HG03159 (cell line): ENCODE results near the gene MS4A4A.
"Not testable (repeated sequence)": the region's sequence is repeated elsewhere in the genome, so short reads cannot be mapped to it uniquely, and the experiment has no call there.

Experiments
- ATAC-seq: cut with Tn5 transposase; IDR thresholded peaks from one replicate; pipeline ENCODE4 v1.9.1; 2021; ENCODE audit warnings: mild to moderate bottlenecking, moderate library complexity; ENCODE audit not compliant: unreplicated experiment

MS4A4A gene

DNA sequence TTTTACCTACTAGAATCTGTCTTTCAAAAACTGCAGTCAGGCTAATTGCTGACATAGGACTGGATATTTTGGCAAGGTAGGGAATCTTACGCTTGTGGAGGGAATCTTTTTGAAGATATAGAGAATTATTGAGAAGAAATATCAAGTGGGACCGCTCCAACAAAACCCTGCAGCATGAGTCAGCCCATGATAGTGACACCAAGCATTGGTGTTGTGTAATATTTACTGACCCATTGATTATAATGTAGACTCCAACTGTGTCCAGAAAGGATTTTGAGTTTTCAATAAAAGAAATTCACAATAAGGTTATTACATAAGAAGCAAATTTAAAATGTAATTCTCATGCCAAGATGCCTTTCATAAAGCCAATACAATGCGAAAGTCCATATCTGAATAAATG, 20.7 kb downstream of the MS4A4A start:
- no peak for ATAC-seq

DNA sequence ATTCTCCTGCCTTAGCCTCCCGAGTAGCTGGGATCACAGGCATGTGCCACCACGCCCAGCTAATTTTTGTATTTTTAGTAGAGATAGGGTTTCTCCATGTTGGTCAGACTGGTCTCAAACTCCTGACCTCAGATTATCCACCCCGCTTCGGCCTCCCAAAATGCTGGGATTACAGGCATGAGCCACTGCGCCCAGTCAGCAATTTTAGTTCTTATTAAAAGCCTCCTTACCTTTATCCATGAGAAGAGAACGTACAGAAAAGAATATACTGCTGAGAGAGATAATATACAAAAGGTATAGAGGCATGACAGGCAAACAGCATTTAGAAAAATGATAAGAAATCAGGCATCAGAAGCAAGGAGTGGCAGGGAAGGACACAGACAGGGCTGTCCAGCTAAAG, 21.4 kb downstream of the MS4A4A start:
- not testable (repeated sequence) for ATAC-seq

DNA sequence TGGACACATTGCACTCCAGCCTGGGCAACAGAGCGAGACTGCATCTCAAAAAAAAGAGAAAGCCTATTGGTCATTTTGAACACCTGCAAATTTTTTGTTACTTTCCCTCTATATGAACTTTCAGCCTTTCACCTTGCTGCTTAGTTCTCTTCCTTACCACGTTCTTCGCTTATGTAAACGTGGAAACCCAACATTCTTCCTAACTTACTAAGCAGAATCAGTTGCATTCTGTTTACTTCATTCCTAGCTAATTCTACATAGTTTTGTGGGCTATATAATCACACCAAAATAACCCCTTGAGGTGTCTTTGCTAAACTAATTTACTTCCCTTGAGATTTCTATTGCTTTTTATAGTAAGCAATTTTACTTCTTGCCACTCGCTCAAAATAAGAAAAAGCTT, 23.2 kb downstream of the MS4A4A start:
- no peak for ATAC-seq

DNA sequence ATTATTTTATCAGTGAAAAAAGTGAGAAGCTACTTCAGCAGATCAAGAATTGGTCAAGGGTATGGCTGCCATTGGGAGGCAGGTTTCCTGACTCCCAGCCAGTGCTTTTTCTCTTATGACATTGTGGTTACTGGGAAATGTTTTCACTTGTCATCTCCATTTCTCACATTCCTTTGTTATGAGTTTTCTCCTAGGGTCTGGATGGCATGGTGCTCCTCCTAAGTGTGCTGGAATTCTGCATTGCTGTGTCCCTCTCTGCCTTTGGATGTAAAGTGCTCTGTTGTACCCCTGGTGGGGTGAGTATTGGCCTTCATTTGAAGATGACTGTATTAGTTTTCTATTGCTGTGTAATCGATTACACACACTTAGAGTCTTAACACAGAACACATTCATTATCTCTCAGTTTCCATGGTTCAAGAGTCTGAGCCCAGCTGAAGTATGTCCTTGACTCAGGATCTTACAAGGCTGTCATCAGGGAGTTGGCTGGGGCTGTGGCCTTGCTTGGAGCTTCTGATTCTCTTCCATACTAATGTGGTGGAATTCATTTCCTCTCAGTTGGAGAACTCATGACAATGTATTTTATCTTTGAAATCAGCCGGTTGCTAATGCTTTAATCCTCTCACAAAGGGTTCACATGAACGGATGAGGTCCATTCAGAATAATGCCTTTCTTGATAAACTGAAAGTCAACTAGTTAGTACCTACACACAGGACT, 25.6 kb downstream of the MS4A4A start:
- ATAC-seq = no peak

DNA sequence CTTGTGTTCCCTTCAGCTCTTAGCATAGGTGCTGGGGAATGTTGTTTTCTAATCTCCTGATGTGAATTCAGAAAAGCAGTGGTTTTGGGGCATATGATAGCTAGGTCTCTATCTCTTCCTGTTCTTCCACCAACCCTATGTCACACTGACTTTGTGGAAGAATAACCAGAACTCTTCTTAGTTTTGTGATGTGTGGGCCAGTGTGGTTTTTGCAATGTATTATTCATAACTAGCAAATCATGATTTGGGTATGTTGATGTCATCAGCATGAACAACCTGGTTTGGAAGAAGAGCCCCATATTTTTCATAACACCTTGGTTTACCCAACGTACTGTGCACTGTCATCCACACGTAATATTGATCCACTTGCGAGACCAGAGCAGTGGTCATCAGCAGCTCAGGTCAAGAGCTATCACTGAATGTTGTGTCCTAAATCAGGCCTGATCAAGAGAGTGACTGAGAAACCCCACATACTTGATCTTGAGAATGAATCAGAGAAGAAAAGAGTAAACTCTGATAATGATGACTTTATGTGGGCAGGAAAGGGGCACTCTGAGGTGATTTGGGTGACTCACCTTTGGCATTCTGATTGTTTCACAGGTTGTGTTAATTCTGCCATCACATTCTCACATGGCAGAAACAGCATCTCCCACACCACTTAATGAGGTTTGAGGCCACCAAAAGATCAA, 27.2 kb downstream of the MS4A4A start:
- no peak for ATAC-seq

DNA sequence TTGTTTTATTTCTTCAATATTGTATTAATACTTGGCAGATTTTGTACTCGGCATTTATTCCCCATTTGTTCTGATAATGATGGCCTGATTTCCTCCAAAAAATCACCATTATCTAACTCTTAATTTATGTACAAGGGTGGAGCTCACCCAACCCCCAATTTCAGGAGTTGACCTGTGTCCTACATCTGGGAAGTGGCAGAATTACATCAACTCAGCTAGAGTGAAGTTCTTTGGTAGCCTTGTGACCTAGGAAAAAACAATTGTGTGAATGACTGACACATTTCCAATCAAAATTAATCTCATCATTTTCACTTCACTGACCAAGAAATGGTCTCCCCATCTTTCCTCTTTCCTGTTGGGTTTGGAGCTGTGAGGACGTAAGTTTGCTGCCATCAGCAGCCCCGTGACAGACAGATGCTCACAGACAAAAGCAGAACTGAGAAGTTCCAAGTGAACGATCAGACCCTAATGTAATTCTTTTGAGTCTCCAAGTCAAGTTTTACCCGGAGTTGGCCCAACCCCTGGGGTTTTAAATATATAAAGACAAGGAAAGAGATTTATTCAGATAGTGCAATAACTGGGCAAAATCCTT, 30.0 kb downstream of the MS4A4A start:
- peak; percentile 68 for ATAC-seq

DNA sequence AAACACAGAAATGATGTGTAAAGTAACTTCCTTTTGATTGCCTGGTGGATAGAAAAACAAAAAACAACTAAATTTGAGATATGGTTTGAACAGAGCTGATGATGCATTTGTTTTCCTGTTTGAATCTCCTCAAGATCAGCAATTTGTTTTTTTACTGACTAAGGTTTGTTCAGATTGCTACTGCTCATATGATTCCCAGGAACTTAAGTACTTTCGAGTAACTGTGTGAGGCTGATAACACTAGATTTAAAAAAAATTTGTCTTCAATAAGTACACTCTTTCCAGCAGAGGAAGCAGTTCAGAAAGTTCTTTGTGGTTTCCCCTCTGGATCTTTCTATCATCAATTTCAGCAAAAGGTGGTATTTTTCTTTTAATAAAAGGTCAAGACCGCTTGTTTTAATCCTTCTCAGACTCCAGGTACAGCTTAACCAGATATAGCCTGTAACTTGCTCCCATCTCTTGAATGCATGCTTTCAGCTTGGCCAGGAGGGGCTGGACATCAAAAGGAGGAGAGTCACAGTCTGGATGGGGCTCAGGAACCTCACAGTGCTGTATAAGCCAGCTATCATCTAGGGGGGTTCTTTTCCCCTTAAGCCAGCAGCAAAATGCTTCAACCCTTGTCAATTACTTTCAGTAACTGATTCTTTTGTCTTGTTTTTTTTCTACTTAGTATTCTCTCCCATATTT, 34.3 kb downstream of the MS4A4A start:
- ATAC-seq = no peak

DNA sequence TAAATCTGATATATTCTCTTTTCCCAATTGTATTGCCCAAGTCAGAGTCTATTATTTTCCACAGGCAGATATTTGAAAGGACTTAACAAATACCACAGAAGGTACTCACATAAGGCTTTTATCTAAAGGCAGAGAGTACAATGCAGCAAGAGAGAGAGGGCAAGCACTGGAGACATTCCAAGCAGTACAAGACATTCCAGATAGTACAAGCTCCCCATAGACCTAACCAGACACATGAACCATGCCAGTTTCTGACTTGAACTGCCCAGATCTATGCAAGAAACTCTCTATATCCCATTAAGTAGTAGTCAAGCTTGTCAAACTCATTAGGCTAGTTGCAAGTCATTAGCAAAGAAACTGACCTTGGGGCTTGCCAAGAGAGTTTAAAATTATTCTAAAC, 35.4 kb downstream of the MS4A4A start:
- ATAC-seq = no peak

DNA sequence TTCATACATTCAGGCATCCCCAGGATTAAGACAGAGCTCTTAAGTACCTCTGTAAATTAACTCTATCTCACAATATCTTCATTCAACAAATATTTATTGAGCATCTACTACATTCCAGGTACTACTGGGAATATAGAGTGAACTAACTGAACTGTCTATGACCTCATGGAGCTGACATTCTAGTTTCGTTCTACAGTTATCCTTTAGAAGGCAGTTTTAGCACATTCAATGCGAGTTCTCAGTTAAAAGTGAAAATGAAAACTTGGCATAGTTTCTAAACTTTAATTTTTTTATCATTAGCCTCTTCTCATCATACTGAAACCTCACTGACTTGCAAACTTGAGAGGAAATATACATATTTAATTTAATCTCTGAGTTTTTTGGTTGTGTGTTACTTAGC, 35.9 kb downstream of the MS4A4A start:
- ATAC-seq = no peak

DNA sequence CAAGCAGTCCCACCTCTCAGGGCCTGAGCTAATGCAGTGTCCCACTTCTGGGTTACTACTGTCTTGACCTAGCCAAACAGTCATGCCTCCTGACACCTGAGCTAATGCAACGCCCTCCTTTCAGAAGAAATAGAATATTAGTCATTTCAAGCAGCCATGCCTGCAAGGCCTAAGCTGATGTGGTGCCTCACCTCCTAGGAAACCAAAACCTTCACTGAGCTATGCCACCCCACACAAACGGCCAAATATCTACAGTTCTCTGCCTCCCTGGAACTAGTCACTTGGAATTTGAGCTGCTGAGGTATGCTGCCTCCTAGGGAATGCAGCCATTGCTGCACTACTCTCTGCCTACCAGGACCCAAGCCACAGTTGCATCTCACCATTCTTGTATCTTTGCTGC, 38.3 kb downstream of the MS4A4A start:
- ATAC-seq = no peak

DNA sequence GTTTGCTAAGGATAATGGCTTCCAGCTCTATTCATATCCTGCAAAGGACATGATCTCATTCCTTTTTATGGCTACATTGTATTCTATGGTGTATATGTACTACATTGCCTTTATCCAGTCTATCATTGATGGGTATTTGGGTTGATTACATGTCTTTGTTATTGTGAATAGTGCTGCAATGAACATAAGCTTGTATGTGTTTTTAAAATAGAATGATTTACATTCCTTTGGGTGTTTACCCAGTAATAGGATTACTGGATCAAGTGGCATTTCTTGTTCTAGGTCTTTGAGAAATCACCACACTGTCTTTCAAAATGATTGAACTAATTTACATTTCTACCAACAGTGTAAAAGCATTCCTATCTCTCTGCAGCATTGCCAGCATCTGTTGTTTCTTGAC, 40.6 kb downstream of the MS4A4A start:
- no peak for ATAC-seq

DNA sequence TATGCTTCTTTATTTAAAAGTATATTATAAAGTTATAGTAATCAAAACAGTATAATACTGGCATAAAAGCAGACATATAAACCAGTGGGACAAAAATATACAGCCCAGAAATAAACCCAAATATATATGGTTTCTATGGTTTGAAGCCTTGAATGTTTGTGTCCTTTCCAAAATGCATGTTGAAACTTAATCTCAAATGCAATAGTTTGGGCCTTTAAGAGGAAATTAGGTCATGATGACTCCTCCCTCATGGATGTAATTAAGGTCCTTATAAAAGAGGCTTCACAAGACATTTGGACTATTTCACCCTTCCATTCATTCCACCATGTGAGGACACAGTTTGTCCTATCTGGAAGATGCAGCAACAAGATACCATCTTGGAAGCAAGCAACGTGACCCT, 46.5 kb downstream of the MS4A4A start, which contains the start of gene MS4A6E:
MS4A6E (plus strand) TSS at position 301 of the 400 bp plus-strand sequence. CDS start 7,641 bp downstream, outside the sequence.
- ATAC-seq = no peak

DNA sequence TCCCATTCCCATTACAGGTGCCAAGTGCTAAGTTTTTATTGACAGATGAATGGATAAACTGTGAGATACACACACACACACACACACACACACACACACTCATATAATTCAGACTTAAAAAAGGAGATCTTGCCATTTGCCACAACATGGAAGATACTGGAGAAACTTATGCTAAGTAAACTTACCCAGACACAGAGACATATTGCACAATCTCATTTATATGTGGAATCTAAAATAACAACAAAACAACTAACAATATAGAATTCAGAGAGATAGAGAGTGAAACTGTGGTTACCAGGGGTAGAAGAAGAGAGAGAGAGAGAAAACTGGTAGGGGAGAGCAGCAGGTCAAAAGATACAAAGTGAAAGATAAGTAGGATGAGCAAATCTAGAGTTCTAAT, 48.0 kb downstream of the MS4A4A start:
- ATAC-seq = no peak

DNA sequence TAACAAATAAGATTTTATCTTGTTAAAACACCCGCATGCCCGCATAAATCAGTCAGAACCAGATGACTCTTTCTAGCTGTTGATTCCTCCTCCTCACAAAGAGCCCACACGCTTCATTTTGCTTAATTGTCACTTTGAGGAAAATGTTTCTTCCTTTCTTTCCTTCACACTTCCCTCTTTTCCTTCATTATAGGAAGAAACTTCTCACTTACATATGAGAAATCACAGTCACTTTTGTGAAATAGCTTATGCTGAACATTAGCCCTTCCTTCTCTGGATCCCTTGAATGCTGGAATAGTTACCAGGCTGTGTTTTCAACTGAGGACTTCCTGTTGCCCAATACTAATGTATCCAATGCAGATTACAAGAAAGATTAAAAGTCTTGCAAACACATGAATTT, 52.4 kb downstream of the MS4A4A start:
- ATAC-seq = no peak

DNA sequence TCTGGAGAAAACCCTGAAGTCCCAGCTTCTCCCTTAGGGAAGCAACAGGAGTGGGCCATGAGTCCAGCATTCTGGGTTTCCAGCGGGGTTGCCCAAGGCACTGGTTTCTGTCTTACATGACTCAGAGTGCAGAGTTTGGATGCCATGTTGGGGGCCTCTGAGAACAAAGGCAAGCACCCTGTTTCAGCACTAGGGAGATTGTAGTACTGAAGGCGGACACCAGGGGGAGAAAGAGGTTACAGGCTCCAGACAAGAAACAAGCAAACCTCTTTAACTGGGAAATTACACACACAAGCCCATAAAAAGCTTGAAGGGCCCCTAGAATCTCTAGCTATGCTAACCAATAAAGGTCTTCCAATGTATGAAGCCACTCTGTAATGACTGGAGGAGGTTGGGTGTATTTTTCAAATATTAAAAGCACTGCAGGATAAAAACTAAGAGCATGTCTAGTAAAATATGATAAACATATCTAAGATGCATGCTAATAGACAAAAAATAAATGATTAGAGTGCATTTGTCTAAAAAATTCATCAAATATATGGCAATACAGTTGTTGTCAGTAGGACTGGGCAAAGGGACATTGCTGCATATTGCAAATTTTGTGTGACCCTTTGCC, 53.6 kb downstream of the MS4A4A start:
- peak; percentile 65 for ATAC-seq

DNA sequence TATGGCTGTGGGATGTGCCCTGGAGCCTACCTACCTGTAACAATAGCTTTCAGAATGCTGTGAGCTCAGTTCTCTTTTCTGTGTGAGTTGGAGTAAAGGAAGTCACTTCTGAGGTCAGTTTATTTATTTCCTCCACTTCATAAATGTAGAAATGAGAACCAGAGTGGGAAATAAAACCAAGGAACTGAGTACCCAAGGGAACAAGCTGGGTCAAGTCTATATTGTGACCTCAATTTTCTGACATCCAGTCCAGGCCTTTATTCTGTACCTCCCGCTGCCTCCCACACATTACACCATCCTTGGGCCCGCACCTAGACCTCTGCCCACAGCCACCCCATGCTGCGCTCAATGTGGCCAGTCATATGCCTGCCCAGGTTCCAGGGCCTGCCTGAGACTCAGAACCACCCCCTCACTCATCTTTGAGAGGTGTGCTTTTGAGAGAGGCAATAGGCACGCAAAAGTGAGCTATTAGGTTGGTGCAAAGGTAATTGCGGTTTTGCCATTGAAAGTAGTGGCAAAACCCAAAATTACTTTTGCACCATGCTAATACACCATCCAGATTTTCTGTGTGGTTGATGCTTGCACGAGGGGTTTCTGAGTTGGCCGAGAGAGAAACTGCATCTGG, 56.4 kb downstream of the MS4A4A start:
- ATAC-seq = no peak

DNA sequence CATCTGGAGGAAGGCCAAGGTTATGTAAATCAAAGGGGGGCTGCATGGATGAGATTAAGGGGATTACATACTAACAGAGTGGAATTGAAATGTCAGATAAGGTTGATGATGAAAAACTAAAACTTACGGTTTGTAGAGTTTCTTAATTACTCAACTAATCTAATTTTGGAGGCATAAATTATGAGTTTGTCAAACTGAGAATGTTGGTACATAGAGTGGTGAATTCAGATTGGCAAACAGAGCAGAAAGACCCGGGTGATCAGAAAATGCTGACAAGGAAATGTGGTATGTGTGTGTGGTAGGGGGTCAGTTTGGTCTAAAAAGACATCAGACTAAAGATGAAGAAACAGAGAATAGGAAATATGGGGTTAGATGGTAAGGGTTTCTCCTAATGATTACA, 57.6 kb downstream of the MS4A4A start:
- no peak for ATAC-seq

DNA sequence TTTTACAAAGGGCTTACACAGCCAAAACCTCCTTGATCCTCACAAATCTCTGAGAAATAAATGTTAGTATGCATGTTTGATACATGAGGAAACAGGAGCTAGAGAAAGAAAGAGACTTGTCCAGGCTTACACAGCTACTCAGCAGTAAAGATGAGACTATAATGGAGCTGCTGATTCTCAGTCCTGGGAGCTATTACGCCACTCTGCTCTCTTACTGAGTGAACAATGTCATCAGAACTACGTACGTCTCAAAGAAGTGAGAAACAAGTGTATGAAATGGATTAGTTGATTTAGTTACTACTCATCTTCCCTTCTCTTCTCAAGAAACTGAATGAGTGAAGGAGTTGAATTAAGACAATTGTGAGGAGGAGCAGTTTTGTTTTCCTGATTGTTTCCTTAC, 58.9 kb downstream of the MS4A4A start:
- ATAC-seq = no peak

DNA sequence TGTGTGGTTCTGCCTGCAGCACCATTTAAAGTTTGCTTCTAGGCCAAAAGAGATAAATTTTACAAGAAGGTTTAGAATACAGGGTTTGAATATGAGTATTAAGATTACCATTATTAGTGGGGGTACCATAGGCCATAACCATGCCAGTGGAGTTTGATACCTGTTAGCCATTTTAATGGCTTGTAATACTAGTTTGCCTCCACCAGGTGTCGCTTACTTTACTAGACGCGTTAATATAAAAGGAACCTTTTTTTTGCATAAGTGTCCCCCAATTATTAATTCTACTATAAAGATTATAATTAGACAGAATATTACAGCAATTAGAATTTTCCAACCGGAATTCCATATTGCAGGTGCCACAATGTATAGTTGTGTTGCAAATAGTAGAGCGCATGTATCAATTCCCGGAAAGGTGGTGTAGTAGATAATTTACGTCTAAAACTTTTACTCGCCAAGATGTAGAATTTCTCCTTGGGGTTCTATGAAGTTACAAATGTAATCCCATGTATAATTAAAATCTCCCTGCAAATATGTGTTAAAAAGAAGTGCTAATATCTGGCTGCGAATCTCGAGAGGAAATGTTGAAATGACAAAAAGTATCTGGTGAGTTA, 62.7 kb downstream of the MS4A4A start:
- no peak for ATAC-seq

DNA sequence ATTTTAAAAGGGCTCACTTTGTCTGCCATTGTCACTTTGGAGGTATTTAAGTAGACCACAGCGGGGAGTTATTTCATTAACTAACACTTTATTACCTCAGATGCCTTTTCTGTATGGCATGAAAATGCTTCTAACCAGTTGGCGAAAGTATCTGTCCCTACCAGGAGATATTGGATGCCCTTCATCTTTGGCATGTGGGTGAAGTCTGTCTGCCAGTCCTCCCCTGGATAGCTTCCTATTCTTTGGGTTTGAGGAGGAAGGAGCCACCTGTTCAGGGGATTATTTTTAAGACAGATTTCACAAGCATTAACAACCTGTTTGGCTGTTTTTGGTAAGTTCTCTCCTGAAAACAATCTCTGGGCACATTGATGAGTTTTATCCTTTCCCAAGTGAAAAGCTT, 63.7 kb downstream of the MS4A4A start:
- no peak for ATAC-seq
